Erythroblast (primary cell): ENCODE results near the gene PRKG1.

Source experiments
- GATA1 ChIP-seq: IDR thresholded peaks from 2 replicates; pipeline ENCODE4 v1.6.1; 2011; ENCODE audit warnings: low read depth, mild to moderate bottlenecking, control low read depth, low read length, moderate library complexity
- POLR2A ChIP-seq: IDR thresholded peaks from 2 replicates; pipeline ENCODE4 v1.6.1; 2011; ENCODE audit warnings: mild to moderate bottlenecking, low read length

DNA sequence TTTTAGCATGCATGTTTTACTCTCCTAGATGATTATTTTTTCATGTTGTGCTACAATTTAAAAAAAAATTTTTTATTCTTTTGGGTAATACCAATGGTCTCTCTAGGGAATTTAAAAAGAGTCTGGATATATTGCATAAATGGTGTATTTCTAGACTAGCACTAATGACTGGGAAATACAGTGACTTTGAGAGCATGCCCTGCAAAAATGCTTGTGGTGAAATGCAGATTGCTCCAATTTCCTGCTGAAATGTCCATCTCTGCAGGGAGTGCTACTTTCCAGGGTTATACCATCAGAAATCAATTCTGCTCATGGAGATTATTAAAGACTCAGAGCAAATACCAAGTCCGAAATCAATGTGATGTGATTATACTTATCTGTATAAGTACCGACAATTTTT is 186.1 kb downstream of the PRKG1 start:
- TF ChIP-seq POLR2A: no peak
- TF ChIP-seq GATA1: no peak
